ENCODE results near the gene HDAC1. TPM values are rescaled to one million over a fixed set of nuclear protein-coding genes. Genes with fewer than 3 reads are reported as not detected.

Gene HDAC1
- total and polyA plus RNA-seq, 2 of the 13 experiments (the other 11 are each of a cell fraction or from before 2014, with no cell fraction given), result 93.5 to 189 TPM

- TF ChIP-seq ZNF282 (IDR thresholded peaks at IDR 0.05; ENCODE audit: partially characterized antibody), result no peak
- no peak for TF ChIP-seq MZF1 (CRISPR knock-in tag; IDR thresholded peaks at IDR 0.05; ENCODE audit: borderline replicate concordance)
- no peak; the same call in 1 of the 2 replicates for TF ChIP-seq ZBTB42 (CRISPR knock-in tag; IDR thresholded peaks at IDR 0.05)
- no peak for TF ChIP-seq TBX3 (IDR thresholded peaks at IDR 0.05; ENCODE audit: borderline replicate concordance)
- TF ChIP-seq NR3C1 (CRISPR knock-in tag; IDR thresholded peaks at IDR 0.05), result no peak
- TF ChIP-seq REXO4 (CRISPR knock-in tag; IDR thresholded peaks at IDR 0.05; ENCODE audit: borderline replicate concordance), result 0 out of 2 replicates have a peak, but pooled peaks have one; percentile 44
- no peak for TF ChIP-seq GRHL1 (CRISPR knock-in tag; conservative IDR thresholded peaks at IDR 0.05)
- TF ChIP-seq ZNF280D (CRISPR knock-in tag; IDR thresholded peaks at IDR 0.05), result no peak
- TF ChIP-seq ZNF878 (CRISPR knock-in tag; IDR thresholded peaks at IDR 0.05), result no peak
- TF ChIP-seq LRRFIP1 (CRISPR knock-in tag; conservative IDR thresholded peaks at IDR 0.05), result no peak
- peak; percentile 88 for TF ChIP-seq SMAD1 (CRISPR knock-in tag; IDR thresholded peaks at IDR 0.05; ENCODE audit: borderline replicate concordance, low read depth)
- no peak for TF ChIP-seq ZNF24 (IDR thresholded peaks at IDR 0.05)
- TF ChIP-seq KAT2B (IDR thresholded peaks at IDR 0.05; ENCODE audit: borderline replicate concordance, low read depth, low read length), result no peak
- no peak for TF ChIP-seq RFXAP (CRISPR knock-in tag; IDR thresholded peaks at IDR 0.05; ENCODE audit: borderline replicate concordance)
- 0 out of 2 replicates have a peak, but pooled peaks have one; percentile 8 for TF ChIP-seq ZSCAN21 (CRISPR knock-in tag; IDR thresholded peaks at IDR 0.05; ENCODE audit: borderline replicate concordance)
- peak; percentile 42; the same call in 1 of the 2 replicates for TF ChIP-seq TBX2 (CRISPR knock-in tag; IDR thresholded peaks at IDR 0.05; ENCODE audit: borderline replicate concordance)
- no peak; the same call in 1 of the 2 replicates for TF ChIP-seq MAZ (IDR thresholded peaks at IDR 0.05; ENCODE audit: borderline replicate concordance, low read depth, low read length)
- 0 out of 2 replicates have a peak, but pooled peaks have one; percentile 34 for TF ChIP-seq MAZ (CRISPR knock-in tag; IDR thresholded peaks at IDR 0.05; ENCODE audit: low read depth)
- TF ChIP-seq ZBTB2 (CRISPR knock-in tag; IDR thresholded peaks at IDR 0.05; ENCODE audit: low read depth), result peak; percentile 75
- no peak for TF ChIP-seq ZNF747 (CRISPR knock-in tag; IDR thresholded peaks at IDR 0.05; ENCODE audit: borderline replicate concordance)
Measured at GRCh38 chr1:32351399-32352238, 59.7 kb downstream of the HDAC1 start (continued).

Data from HepG2 (cell line).